NCI-H1694 (cell line): ENCODE data around the gene NCAM2.

Experiments
- DNase-seq: peaks from one replicate; lab custom pipeline; 2025; lab: John Stamatoyannopoulos, UW

NCAM2 gene

DNA sequence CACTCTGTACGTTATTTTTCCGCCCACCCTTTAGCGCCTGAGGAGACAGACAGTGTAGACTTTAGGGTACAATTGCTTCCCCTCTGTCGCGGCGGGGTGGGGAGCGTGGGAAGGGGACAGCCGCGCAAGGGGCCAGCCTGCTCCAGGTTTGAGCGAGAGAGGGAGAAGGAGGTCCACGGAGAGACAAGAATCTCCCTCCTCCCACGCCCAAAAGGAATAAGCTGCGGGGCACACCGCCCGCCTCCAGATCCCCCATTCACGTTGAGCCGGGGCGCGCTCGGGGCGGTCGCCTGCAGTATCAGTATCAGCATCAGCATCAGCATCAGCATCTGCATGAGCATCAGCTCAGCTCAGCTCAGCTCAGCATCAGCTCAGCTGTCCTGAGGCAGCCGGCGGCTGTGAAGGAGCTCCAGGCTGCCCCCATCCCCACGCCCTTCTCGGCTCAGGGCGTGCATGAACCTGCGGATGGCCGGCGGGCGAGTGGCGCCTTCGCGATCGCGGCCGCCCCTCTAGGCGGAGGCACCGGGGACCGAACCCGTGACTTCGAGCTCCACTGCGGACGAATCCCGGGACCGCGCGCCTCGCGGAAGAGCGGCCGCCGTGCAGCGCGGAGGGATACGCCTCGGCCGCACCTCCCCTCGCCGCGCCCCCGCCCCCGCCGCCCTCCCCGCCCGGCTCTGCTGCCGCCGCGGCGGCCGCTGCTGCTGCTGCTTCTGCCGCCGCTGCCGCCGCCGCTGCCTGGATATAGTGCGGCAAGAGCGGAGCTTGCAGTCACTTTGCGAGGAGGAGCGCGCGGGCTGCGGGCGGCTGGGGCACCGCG is at the start of gene NCAM2:
NCAM2 (plus strand) TSS at position 774 of the 820 bp plus-strand sequence.
- no peak for DNase-seq

GRCh38 chr21:20949884-20950283 is 48.3 kb upstream of the NCAM2 start:
- DNase-seq: no peak

DNA sequence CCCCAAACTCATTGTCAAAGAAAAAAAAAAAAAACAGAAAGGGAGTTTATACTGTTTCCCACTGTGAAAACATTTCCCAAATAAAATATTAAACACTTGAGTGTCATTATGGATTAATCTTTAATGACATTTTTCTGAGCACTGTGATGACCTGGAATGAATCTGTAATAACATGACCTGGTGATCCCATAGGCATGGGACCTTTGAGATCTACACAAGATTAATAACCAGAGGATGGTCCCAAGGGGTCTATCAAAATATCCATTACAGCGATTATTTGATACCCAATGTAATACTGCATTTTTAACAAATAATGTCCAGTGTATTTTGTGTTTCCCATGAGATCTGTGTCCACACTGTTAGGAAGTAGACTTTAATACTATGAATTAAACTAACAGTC is 32.4 kb upstream of the NCAM2 start:
- no peak for DNase-seq

DNA sequence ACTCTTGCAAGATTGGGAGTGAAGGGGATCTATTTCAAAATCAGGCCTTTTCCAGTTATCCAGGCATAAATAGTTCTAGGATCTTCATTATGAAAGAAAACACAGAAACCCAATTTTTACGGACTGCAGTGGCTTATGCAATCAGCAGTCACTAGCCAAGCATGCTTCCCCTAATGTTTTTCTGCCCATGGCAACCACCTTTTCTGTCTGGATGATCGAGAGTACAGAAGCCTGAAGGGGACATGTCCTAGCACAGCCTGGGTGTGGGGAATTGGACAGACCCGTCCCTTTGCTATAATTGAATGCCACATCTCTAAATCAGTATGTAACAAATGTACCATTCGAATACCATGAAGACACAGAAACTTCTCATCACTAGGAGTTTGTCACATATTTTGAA is 29.8 kb upstream of the NCAM2 start:
- DNase-seq: no peak

GRCh38 chr21:20970691-20971090 is 27.5 kb upstream of the NCAM2 start:
- no peak for DNase-seq

DNA sequence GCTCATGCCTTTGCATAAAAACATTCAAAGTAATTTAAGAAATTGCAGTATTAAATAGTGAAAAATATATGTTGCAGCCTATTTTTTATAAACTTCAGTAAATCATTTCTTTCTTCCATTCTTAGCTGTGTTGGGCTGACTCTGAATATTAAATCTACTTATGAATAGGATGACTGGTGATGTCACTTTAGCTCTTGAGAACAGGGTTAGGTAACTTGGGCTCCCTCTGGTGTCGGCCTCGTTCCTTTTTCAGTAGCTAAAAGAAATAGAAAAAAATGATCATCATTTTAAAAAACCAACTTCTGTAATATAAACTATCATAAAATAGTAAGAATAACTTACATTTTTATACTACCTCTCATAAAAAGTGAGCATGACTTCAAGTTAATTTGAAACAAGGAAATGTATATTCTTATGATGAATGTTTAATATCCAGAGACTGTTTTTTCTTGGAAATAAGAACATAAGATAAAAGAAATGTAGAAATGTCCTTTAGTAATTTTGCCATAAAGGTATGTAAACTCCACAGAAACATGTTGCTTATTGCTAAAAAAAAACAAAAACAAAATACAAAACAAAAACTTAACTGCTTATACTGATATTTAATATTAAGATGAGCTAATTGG is 26.8 kb upstream of the NCAM2 start:
- DNase-seq: peak; percentile 72

- DNase-seq: no peak
Measured at GRCh38 chr21:20994790-20995189, 3.4 kb upstream of the NCAM2 start.

DNA sequence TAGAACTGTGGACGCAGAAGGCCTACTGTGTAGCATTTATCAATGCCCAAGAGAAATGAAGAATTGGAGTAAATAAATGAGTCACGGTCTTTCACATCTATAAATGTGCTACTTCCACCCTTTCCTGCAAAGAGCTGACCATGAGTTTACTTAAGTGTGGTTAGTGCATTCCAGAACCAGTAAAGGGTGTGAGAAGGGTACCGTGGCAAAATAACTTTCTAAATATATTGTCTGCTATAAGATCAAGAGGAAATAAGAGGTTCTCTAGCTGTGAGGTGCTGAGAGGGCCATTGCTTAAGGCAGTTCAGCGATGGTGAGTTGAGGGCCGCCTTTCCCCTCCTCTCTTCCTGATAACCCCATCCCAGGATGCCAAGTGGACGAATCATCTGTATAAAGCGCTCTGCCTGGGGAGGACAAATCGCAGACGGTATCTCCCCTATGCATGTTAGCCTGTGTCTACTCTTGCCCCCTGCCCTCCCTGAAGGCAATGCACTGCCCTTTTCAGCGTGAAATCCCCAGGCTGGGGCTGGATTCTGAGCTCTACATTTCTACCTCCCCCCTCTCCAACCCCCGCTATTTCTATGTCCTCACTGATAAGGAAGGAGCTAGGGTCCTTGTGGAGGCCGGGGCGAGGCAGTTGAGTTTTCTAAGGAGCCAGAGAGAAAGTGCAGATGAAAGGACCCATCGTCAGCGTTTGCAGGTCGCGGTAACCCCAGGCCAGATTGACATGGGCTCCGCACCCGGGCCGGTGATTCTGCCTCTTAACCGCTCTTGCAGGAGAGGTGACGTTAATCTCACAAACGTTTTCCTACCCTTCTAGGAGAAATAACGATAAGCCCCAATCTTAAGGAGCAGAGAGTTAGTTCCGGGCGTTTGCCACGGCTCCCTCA is 1.5 kb upstream of the NCAM2 start:
- no peak for DNase-seq

DNA sequence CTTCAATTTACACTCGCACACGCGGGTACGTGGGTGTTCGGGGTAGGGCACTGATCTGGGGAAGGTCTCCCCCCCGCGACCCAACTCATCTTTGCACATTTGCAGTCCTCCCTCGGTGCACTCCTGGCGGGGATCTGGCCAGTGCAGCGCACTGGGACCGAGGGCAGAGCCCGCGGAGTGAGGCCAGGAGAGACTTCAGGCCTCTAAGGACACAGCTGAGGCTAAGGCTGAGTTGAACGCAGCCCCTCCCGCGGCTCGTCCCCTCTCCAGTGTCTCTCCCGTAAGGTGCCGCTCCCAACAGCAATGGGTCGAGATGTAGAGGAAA is 936 bp upstream of the NCAM2 start:
- no peak for DNase-seq

DNA sequence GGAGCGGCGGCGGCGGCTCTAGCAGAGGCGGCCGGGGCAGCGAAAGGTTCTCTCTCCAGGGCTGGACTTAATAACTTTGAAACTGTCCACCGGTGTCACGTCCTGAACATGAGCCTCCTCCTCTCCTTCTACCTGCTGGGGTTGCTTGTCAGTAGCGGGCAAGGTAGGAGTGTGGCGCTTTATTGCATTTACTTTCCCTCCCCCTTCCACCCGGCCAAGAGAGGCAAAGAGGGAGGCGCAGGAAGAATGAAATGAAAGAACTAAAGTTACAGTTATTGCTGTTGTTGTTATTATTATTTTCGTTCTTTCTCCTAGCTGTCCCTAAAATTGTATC is 214 bp downstream of the NCAM2 start:
- no peak for DNase-seq

GRCh38 chr21:20998886-20999285 is 677 bp downstream of the NCAM2 start:
- no peak for DNase-seq

DNA sequence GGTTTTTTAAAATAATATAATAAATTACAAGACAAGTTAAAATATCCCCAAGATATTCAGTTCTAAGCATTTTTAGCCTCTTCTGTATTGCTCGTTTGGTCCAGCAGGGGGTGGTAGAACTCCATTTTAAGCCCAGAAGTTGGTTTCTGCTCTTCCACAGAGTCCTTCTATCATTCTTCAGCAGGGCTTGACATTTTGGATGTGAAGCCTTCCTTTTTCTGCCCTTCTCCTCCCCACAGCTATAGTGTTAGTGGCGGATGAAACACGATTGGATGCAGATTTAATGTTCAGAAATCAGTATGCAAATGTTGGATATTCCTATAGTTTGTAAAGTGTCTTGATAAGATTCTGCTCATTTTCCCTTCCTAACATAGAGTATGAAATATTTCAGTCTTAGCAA is 1.4 kb downstream of the NCAM2 start:
- peak; percentile 47 for DNase-seq

DNA sequence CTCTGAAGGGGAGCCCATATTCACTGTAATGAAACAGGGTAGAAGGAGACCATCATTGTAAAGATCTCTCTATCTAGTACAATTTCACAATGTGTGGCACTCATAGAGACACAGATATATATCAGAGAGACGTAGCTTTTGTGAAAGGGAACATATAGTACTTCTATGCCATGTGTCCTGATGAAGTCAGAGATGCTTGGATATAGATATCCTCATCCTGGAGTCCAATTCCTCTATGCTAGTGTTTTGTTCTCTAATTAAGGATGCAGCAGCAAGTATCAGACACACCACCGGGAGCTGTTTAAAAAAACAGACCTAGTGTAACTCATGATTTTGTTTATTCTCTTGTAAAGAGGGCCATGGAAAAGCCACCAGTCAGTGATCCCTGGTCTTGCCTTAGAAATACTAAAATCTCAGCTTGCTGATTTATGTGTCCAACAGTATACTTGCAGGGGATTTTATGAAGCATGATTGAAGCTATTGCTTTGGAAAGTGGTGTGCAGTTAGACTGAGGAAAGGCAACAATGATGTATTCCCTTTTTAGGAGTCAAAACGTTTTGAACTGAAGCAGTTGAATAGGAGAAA is 2.5 kb downstream of the NCAM2 start:
- DNase-seq: no peak

DNA sequence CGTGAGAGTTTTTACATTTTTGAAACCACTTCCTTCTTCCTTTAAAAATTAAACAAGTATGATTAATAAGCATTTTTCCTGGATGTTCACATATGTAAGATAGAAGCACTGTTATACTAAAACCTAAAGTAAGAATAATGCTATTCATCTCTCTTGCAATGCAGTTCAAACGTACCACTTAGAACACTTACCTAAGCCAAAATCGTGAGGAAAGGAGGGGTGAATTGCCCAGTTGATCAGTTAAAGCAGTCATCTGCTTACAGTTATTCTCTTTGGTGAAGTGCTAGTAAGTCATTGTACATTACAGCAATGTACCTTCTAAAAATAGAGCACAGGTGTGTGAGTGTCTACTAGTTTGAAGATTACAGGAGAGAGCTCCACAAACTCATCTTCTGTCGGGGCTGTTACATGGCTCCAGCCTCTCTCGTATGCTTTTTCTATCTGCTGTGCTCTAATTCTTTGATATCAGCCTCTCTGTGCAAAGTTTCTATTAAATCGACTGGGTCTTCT is 3.4 kb downstream of the NCAM2 start:
- no peak for DNase-seq

- DNase-seq: no peak
Measured at GRCh38 chr21:21002153-21002552, 3.9 kb downstream of the NCAM2 start.

- DNase-seq: peak; percentile 85
Measured at GRCh38 chr21:21003701-21004100, 5.5 kb downstream of the NCAM2 start.

- DNase-seq: no peak
Measured at GRCh38 chr21:21007606-21008005, 9.4 kb downstream of the NCAM2 start.

GRCh38 chr21:21010228-21010627 is 12.0 kb downstream of the NCAM2 start:
- DNase-seq: no peak

GRCh38 chr21:21010698-21011097 is 12.5 kb downstream of the NCAM2 start:
- no peak for DNase-seq

- DNase-seq: no peak
Measured at GRCh38 chr21:21018821-21019220, 20.6 kb downstream of the NCAM2 start.

DNA sequence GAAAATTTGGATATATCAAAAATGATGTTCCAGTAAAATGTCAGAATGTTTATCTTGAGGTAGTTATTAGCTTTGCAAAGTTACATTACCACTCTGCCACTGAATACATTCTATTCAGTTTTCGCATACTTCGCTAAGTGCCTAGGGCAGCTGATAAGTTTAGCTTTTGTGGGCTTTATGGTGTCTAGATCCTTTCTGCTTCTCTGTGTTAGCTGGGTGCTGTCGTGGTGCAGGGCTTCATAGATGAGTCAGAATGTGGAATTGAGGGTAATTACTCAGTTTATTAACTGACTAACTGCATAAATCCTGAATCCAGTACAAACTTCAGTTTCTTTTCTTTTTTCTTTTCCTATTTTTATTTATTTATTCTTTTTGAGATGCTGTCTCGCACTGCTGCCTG is 21.5 kb downstream of the NCAM2 start:
- no peak for DNase-seq

GRCh38 chr21:21025742-21026141 is 27.5 kb downstream of the NCAM2 start:
- no peak for DNase-seq
